Tibial nerve (tissue), 4 donors: ENCODE measurements around the gene PRKG2.

Experiments
- EP300 ChIP-seq, 2 donors: sonication (generic); formaldehyde crosslinking; IDR thresholded peaks; one replicate each; pipeline ENCODE4 v1.6.1; 2017; ENCODE audit warnings: antibody characterized with exemption in 2 of 2, mild to moderate bottlenecking in 1 of 2
- POLR2A ChIP-seq, 2 donors: fragments of 450-650 bp; IDR thresholded peaks; one replicate each; pipeline ENCODE4 v1.6.1; 2017; ENCODE audit warnings: antibody characterized with exemption in 2 of 2, mild to moderate bottlenecking in 2 of 2, moderate library complexity in 2 of 2
- TF ChIP-seq, protein P1 (sequence below), 5 experiments: fragments of 200-600 bp in 3 of 5; fragments of 450-650 bp in 2 of 5; sonication (generic) in 3 of 5; IDR thresholded peaks; one replicate each; pipeline ENCODE4 v1.5.1; 2016 to 2019; ENCODE audit warnings: antibody characterized with exemption in 5 of 5, mild to moderate bottlenecking in 3 of 5, moderate library complexity in 2 of 5

DNA sequence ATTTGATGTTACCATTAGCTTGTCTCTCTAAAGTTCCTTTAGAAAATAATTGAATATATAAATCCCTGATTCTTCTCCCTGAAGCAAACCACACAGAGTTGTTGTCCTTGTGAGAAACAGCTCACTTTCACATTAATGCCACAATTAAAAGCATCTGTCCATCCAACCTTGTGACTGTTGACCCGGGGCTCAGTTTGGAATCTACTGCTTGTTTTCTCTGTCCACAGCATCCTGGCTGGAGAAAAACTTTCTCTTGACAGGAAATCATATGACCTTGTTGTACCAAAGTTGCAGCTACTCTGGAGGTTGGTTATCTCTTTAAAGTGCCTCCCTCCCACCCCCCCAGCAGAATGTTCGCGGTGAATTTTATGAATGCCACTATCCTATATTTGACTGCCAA, 3.1 kb downstream of the PRKG2 start:
- TF ChIP-seq, protein P1, sequence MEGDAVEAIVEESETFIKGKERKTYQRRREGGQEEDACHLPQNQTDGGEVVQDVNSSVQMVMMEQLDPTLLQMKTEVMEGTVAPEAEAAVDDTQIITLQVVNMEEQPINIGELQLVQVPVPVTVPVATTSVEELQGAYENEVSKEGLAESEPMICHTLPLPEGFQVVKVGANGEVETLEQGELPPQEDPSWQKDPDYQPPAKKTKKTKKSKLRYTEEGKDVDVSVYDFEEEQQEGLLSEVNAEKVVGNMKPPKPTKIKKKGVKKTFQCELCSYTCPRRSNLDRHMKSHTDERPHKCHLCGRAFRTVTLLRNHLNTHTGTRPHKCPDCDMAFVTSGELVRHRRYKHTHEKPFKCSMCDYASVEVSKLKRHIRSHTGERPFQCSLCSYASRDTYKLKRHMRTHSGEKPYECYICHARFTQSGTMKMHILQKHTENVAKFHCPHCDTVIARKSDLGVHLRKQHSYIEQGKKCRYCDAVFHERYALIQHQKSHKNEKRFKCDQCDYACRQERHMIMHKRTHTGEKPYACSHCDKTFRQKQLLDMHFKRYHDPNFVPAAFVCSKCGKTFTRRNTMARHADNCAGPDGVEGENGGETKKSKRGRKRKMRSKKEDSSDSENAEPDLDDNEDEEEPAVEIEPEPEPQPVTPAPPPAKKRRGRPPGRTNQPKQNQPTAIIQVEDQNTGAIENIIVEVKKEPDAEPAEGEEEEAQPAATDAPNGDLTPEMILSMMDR (IDR thresholded peaks at IDR 0.05) = no peak
- TF ChIP-seq POLR2A (IDR thresholded peaks at IDR 0.05) (no peak), EP300 (IDR thresholded peaks at IDR 0.05) (no peak)
